Stimulated activated CD4-positive, alpha-beta T cell treated with anti-CD3 and anti-CD28 coated beads, Interleukin-1b, Interleukin-23, amount 100 ng/mL, for 1 hour (primary cell): ENCODE measurements around the gene RGS14.
"Not testable (repeated sequence)": the region's sequence is repeated elsewhere in the genome, so short reads cannot be mapped to it uniquely, and the experiment has no call there.

Source experiments
- DNase-seq, 2 donors: peaks; one replicate each; pipeline ENCODE4 v3.0.0-alpha.2; 2020; ENCODE audit warnings: low read depth in 2 of 2

Gene RGS14

GRCh38 chr5:177328545-177329231 is 29.0 kb upstream of the RGS14 start:
- DNase-seq, result no peak

- no peak for DNase-seq
Measured at GRCh38 chr5:177329883-177330282, 27.8 kb upstream of the RGS14 start.

- no peak for DNase-seq
Measured at GRCh38 chr5:177330991-177331842, 26.5 kb upstream of the RGS14 start.

- DNase-seq, result no peak
Measured at GRCh38 chr5:177332031-177332895, 25.5 kb upstream of the RGS14 start.

DNA sequence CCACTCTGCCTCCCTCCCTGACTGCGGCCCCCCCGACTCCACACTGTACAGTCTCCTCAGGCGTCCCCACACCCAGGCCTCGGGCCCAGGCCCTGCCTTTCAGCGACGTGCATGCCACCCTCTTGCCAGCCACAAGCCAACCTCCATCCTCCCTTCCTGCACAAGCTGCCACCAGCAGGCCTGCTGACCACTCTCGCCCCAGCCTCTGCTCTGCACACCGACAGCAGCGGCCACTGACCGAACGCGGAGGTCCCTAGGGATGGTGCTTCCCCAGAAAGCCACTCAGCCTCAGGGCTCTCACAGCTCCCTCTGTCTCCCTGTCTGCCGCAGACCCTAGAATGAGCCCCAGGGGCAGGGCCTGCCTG is 24.8 kb upstream of the RGS14 start:
- no peak for DNase-seq

DNA sequence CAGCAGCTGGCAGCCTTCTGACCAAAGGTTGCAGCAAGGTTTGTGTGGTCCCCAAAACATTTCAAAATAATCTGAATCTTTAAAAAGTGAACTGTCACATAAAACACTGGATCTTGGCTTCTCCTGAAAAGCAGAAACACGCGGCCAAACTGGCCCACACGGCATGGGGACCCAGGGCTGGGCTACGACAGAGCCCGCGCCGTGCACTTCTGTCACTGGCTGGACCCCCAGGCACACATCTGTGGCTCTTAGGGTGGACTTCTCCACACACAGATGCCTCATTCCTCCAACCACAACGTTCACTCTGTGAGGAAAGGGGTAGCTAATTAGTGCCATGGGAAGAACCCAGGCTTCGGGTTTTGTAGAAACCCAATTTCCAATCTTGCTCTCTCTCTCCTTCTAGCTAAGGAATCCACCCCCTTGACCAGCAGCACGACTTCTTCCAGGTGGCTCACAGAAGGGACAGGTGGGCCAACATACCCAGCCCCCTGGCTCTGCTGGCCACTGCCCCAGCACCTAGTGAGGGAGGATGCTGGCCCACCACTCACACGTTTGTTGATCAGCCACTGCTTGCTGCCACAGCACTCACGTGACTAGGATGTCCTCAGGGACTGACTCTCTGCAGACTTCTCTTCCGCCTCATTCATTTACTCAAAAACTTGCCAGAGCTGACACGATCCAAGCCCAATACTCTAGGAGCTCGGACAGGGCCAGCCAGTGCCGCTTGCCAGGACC is 24.1 kb upstream of the RGS14 start:
- no peak for DNase-seq

- no peak for DNase-seq
Measured at GRCh38 chr5:177334155-177334551, 23.6 kb upstream of the RGS14 start.

- DNase-seq, result no peak
Measured at GRCh38 chr5:177334781-177335700, 22.7 kb upstream of the RGS14 start.

DNA sequence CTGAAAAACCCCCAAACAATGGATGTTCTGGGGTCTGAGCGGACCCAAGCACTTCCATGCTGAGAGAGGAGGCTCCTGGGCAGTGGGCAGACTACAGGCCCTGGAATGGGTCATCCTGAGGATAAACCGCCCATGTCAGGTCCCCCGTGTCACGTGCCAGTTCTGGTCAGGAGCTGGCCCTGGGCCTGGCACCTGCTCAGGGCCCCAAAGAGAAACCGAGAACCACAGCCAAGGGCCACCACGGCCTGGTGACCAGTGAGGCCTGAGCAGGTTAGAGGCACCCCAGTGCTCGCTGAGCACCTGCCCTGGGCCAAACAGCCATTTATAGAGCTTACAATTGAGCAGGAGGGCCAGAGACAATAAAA is 22.0 kb upstream of the RGS14 start:
- no peak for DNase-seq

- DNase-seq, result no peak
Measured at GRCh38 chr5:177336112-177336511, 21.6 kb upstream of the RGS14 start.

- DNase-seq, result no peak
Measured at GRCh38 chr5:177336603-177337494, 20.9 kb upstream of the RGS14 start.

- DNase-seq, result no peak
Measured at GRCh38 chr5:177338251-177339106, 19.2 kb upstream of the RGS14 start.

GRCh38 chr5:177339107-177339638 is 18.6 kb upstream of the RGS14 start:
- DNase-seq, result no peak

- DNase-seq, result not testable (repeated sequence)
Measured at GRCh38 chr5:177343000-177343399, 14.7 kb upstream of the RGS14 start.

- DNase-seq, result no peak
Measured at GRCh38 chr5:177343777-177344176, 13.9 kb upstream of the RGS14 start.

GRCh38 chr5:177344891-177345290 is 12.8 kb upstream of the RGS14 start:
- no peak for DNase-seq

GRCh38 chr5:177346820-177347219 is 10.9 kb upstream of the RGS14 start:
- no peak for DNase-seq

DNA sequence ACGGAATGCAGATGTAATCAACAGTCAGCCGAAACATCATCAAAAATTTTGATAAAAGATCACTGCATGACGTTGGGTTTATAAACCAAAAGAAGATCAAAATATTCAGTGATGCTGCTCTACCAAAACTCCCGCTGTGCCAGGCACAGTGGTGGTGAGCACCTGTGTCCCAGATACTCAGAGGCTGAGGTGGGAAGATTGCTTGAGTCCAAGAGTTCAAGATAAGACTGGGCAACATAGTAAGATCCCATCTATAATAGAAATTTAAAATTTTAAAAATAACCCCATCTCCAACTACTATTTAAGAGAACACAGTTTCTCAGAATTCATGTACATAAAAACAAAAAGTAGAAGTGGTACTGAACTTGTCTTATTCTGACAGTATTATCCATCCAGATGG is 10.0 kb upstream of the RGS14 start:
- DNase-seq, result no peak

DNA sequence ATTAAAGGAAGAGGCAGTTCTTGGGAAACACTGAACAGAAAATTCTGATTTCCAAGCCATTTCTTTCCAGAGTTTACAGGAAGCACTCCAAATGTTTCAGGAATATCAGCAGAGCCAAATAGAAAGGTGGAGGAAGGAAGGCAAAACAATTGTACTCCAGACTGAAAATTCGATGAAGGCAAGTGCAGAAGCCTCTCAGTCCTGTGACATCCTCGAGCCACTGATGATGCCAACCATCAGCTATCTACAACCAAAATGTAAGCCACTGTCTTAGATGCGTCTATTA is 8.4 kb upstream of the RGS14 start:
- DNase-seq, result no peak
